Neural cell (in vitro differentiated cells): ENCODE results near the gene CACNA1B. TPM values are rescaled to one million over a fixed set of nuclear protein-coding genes. Genes with fewer than 3 reads are reported as not detected.

Source experiments
- H2AFZ ChIP-seq: fragments of 200-600, 300-800 bp; sonication (generic), shearing (Covaris generic); 2 replicates; pipeline ENCODE4 v1.6.0; 2014; ENCODE audit warnings: low read depth, mild to moderate bottlenecking, antibody characterized with exemption, low read length, moderate library complexity
- H3F3A ChIP-seq: fragments of 200-600 bp; shearing (Covaris generic); 2 replicates; pipeline ENCODE4 v1.6.1; 2016; ENCODE audit warnings: mild to moderate bottlenecking, moderate library complexity, mixed read lengths, antibody characterized with exemption, low read length; ENCODE audit not compliant: insufficient read depth, poor library complexity, severe bottlenecking
- H3K27ac ChIP-seq: fragments of 200-600, 300-800 bp; sonication (generic), shearing (Covaris generic); 2 replicates; pipeline ENCODE4 v1.5.1; 2014; ENCODE audit warnings: mild to moderate bottlenecking, low read length, moderate library complexity
- H3K27me3 ChIP-seq: fragments of 300-800, 200-600 bp; sonication (generic), shearing (Covaris generic); 2 replicates; pipeline ENCODE4 v1.6.0; 2014; ENCODE audit warnings: mild to moderate bottlenecking, low read depth, low read length, moderate library complexity; ENCODE audit not compliant: insufficient read depth
- H3K36me3 ChIP-seq: fragments of 300-800, 200-600 bp; sonication (generic), shearing (Covaris generic); 2 replicates; pipeline ENCODE4 v1.5.1; 2014; ENCODE audit warnings: mild to moderate bottlenecking, antibody characterized with exemption, low read length, moderate library complexity; ENCODE audit not compliant: insufficient read depth
- H3K4me2 ChIP-seq: fragments of 300-800, 200-600 bp; sonication (generic), shearing (Covaris generic); 2 replicates; pipeline ENCODE4 v1.6.0; 2014; ENCODE audit warnings: mild to moderate bottlenecking, low read length
- H3K4me3 ChIP-seq: fragments of 300-800, 200-600 bp; sonication (generic), shearing (Covaris generic); 2 replicates; pipeline ENCODE4 v1.5.1; 2014; ENCODE audit warnings: mild to moderate bottlenecking, low read length, moderate library complexity
- H3K79me2 ChIP-seq: fragments of 200-600 bp; shearing (Covaris generic); replicated peaks from 2 replicates; pipeline ENCODE4 v1.6.0; 2014; ENCODE audit warnings: mild to moderate bottlenecking, low read length, moderate library complexity; ENCODE audit not compliant: insufficient read depth
- H3K9ac ChIP-seq: fragments of 300-800, 200-600 bp; sonication (generic), shearing (Covaris generic); 2 replicates; pipeline ENCODE4 v1.6.1; 2016; ENCODE audit warnings: mild to moderate bottlenecking, low read length, mixed read lengths
- H3K9me2 ChIP-seq: fragments of 200-600 bp; shearing (Covaris generic); 2 replicates; pipeline ENCODE4 v1.6.1; 2016; ENCODE audit warnings: mild to moderate bottlenecking, low read length, mixed read lengths; ENCODE audit not compliant: insufficient read depth
- H3K9me3 ChIP-seq: fragments of 200-600, 300-800 bp; sonication (generic), shearing (Covaris generic); 2 replicates; pipeline ENCODE4 v1.6.1; 2016; ENCODE audit warnings: mild to moderate bottlenecking, mixed run types, low read length, moderate library complexity, mixed read lengths
- H4K20me1 ChIP-seq: fragments of 200-600 bp; shearing (Covaris generic); 2 replicates; pipeline ENCODE4 v1.6.1; 2016; ENCODE audit warnings: mild to moderate bottlenecking, mixed run types; ENCODE audit not compliant: insufficient read depth
- CTCF ChIP-seq: fragments of 450-650 bp; IDR thresholded peaks from 2 replicates; pipeline ENCODE4 v1.5.1; 2014; ENCODE audit warnings: antibody characterized with exemption, mild to moderate bottlenecking, moderate library complexity; ENCODE audit not compliant: poor library complexity, severe bottlenecking
- EP300 ChIP-seq: fragments of 450-650 bp; conservative IDR thresholded peaks from 2 replicates; pipeline ENCODE4 v1.6.1; 2014; ENCODE audit warnings: antibody characterized with exemption, mild to moderate bottlenecking, moderate library complexity; ENCODE audit not compliant: poor library complexity, severe bottlenecking
- EZH2 ChIP-seq: fragments of 200-600, 300-800 bp; shearing (Covaris generic), sonication (generic); IDR thresholded peaks from 2 replicates; pipeline ENCODE4 v1.6.1; 2014; ENCODE audit warnings: antibody characterized with exemption, low read length, borderline replicate concordance, mild to moderate bottlenecking; ENCODE audit not compliant: insufficient read depth, poor library complexity, severe bottlenecking
- MXI1 ChIP-seq: fragments of 450-650 bp; conservative IDR thresholded peaks from 2 replicates; pipeline ENCODE4 v1.6.1; 2014; ENCODE audit warnings: antibody characterized with exemption, mild to moderate bottlenecking; ENCODE audit not compliant: poor library complexity, severe bottlenecking
- POLR2AphosphoS5 ChIP-seq: IDR thresholded peaks from 2 replicates; pipeline ENCODE4 v1.6.1; 2012
- RAD21 ChIP-seq: fragments of 450-650 bp; conservative IDR thresholded peaks from 2 replicates; pipeline ENCODE4 v1.6.1; 2014; ENCODE audit warnings: antibody characterized with exemption, mild to moderate bottlenecking, moderate library complexity
- SMC3 ChIP-seq: fragments of 450-650 bp; conservative IDR thresholded peaks from 2 replicates; pipeline ENCODE4 v1.6.1; 2014; ENCODE audit warnings: antibody characterized with exemption, mild to moderate bottlenecking, moderate library complexity; ENCODE audit not compliant: poor library complexity
- TAF1 ChIP-seq: IDR thresholded peaks from 2 replicates; pipeline ENCODE4 v1.6.1; 2012; ENCODE audit warnings: low read depth
- polyA plus RNA-seq: library from polyadenylated mRNA; depleted of rRNA; stranded (reverse); fragments of >200 nt; gene quantifications from 2 replicates; pipeline ENCODE4 v1.2.3, GENCODE V29; 2014
- TF ChIP-seq, protein P1 (sequence below): IDR thresholded peaks from 2 replicates; pipeline ENCODE4 v1.6.1; 2012; ENCODE audit warnings: borderline replicate concordance

CACNA1B gene
- polyA plus RNA-seq, 1 donor from 2014 or later, result 5.8 TPM

DNA sequence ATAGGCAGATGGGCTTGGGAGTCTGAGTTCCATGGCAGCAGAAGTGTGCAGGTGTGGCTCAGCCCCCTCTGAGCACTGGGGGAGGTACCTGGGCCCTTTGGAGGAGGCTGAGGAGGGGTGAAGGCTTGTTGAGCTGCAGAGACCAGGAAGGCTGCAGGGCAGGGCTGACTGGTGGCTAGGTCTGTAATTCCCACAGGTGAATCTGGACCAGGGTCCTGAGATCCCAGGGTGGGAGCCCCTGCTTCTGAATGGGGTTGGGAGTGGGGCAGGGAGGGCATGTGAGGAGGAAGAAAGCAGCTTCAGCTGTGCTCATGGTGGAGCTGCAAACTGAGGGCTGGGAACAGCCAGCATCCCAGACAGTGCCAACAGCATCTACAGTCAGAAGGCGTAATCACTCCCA, 111.1 kb downstream of the CACNA1B start:
- Histone ChIP-seq H3K27me3 (no peaks in the 10 kb centered on the region), H3K27ac (no peak overlapping the region), H3K4me3 (no peak overlapping the region), H3K9ac (no peak overlapping the region), H3K9me2 (no peaks in the 10 kb centered on the region), H3K79me2 (no peaks in the 10 kb centered on the region), H4K20me1 (no peaks in the 10 kb centered on the region), H3K4me2 (no peak overlapping the region), H3K9me3 (peaks cover 3% of the 10 kb centered on the region), H3K36me3 (no peaks in the 10 kb centered on the region), H3F3A (no peaks in the 10 kb centered on the region), H2AFZ (no peak overlapping the region)
- TF ChIP-seq MXI1, result no peak

DNA sequence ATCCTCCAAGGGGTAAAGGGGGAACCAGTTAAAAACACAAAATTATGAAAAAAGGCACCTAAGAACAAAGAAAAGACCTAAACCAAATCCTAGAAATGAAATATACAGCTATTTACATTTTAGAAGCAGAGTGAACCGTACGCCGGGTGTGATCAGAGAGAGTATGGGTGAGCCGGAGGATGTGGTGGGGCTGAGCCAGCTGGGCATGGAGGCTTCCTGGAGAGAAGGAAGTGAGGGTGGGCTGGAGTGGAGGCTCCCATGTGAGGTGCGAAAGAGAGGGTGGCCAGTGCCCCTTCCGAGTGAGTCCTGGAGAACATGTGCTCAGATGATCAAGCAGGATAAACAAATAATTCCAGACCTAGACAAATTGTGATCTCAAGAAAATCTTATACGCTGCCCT, 111.6 kb downstream of the CACNA1B start:
- Histone ChIP-seq H3K79me2 (no peaks in the 10 kb centered on the region), H4K20me1 (no peaks in the 10 kb centered on the region), H3K9ac (no peak overlapping the region), H3K4me3 (no peak overlapping the region), H3K9me3 (peaks cover 3% of the 10 kb centered on the region), H3K36me3 (no peaks in the 10 kb centered on the region), H3K4me2 (no peak overlapping the region), H3K27ac (no peak overlapping the region), H3F3A (no peaks in the 10 kb centered on the region), H2AFZ (no peak overlapping the region), H3K9me2 (no peaks in the 10 kb centered on the region), H3K27me3 (no peaks in the 10 kb centered on the region)
- TF ChIP-seq EZH2, result no peak
- no peak for TF ChIP-seq SMC3
- TF ChIP-seq CTCF, result no peak
- TF ChIP-seq, protein P1, sequence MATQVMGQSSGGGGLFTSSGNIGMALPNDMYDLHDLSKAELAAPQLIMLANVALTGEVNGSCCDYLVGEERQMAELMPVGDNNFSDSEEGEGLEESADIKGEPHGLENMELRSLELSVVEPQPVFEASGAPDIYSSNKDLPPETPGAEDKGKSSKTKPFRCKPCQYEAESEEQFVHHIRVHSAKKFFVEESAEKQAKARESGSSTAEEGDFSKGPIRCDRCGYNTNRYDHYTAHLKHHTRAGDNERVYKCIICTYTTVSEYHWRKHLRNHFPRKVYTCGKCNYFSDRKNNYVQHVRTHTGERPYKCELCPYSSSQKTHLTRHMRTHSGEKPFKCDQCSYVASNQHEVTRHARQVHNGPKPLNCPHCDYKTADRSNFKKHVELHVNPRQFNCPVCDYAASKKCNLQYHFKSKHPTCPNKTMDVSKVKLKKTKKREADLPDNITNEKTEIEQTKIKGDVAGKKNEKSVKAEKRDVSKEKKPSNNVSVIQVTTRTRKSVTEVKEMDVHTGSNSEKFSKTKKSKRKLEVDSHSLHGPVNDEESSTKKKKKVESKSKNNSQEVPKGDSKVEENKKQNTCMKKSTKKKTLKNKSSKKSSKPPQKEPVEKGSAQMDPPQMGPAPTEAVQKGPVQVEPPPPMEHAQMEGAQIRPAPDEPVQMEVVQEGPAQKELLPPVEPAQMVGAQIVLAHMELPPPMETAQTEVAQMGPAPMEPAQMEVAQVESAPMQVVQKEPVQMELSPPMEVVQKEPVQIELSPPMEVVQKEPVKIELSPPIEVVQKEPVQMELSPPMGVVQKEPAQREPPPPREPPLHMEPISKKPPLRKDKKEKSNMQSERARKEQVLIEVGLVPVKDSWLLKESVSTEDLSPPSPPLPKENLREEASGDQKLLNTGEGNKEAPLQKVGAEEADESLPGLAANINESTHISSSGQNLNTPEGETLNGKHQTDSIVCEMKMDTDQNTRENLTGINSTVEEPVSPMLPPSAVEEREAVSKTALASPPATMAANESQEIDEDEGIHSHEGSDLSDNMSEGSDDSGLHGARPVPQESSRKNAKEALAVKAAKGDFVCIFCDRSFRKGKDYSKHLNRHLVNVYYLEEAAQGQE, result no peak
- TF ChIP-seq POLR2AphosphoS5, result no peak
- no peak for TF ChIP-seq TAF1
- TF ChIP-seq MXI1, result no peak
- no peak for TF ChIP-seq EP300
- TF ChIP-seq RAD21, result no peak

DNA sequence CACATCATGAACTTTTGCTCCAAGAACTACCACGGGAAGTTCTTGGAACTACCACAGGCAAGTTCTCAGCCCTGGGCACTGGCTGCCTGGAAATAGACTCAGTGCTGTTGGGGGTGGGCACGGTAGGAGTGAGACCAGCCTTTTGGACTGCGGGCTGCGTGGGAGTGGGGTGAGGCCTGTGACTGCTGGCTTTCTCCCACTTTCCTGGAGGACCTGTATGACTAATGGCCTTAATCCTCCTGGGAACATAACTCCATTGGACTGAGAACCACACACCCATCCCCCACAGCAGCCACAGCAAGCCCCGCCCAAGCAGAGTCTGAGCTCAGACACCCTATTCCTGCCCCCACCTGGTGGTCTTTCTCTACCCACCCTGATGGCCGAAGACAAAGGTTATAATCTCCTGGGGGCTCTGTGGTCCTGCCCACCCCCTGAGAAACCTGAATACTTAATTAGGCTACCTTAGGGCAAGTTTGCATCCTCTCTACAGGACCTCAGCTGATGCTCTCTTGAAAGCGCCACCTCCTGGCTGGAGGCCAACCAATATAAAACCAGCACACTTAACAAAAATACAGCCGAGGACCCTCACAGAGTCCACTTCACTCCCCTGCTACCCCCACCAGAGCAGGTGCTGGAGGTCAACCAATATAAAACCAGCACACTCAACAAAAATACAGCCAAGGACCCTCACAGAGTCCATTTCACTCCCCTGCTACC, 112.6 kb downstream of the CACNA1B start:
- H4K20me1 ChIP-seq, result no peaks in the 10 kb centered on the region

More for the DNA sequence above, 112.6 kb downstream of the CACNA1B start:
- TF ChIP-seq TAF1 (no peak), POLR2AphosphoS5 (no peak), EP300 (no peak), EZH2 (no peak), CTCF (no peak), SMC3 (no peak), MXI1 (no peak), RAD21 (no peak)
- TF ChIP-seq, protein P1, result no peak
- Histone ChIP-seq H3K27me3 (no peaks in the 10 kb centered on the region), H2AFZ (no peak overlapping the region), H3K79me2 (no peaks in the 10 kb centered on the region), H3K4me3 (no peak overlapping the region), H3K4me2 (no peak overlapping the region), H3K9ac (no peak overlapping the region), H3K9me3 (peaks cover 3% of the 10 kb centered on the region), H3K27ac (no peak overlapping the region), H3F3A (no peaks in the 10 kb centered on the region), H3K9me2 (no peaks in the 10 kb centered on the region), H3K36me3 (no peaks in the 10 kb centered on the region)
